ENCODE data around the gene POLDIP2.

DNA sequence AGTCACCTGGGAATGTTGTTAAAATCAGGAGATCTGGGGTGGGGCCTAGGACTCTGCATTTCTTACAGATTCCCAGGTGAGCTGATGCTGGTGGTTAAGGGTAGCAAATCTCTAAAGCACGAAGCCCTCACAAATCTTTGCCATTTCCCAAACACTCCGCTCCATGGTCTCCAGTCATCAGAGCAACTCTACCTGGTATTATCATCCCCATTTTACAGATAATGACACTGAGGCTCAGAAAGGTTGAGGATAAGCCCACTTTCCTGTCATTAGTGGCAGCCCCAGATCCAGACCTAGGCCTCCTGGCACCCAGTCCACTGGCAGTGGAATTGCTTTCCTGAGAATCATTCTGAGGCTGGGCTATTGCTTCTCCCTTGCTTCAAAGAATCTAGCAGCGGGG is 39.9 kb upstream of the POLDIP2 start:
- TF ChIP-seq EZH2 (IDR thresholded peaks at IDR 0.05; ENCODE audit: low read length, missing control alignments) = no peak
- TF ChIP-seq, protein P1, sequence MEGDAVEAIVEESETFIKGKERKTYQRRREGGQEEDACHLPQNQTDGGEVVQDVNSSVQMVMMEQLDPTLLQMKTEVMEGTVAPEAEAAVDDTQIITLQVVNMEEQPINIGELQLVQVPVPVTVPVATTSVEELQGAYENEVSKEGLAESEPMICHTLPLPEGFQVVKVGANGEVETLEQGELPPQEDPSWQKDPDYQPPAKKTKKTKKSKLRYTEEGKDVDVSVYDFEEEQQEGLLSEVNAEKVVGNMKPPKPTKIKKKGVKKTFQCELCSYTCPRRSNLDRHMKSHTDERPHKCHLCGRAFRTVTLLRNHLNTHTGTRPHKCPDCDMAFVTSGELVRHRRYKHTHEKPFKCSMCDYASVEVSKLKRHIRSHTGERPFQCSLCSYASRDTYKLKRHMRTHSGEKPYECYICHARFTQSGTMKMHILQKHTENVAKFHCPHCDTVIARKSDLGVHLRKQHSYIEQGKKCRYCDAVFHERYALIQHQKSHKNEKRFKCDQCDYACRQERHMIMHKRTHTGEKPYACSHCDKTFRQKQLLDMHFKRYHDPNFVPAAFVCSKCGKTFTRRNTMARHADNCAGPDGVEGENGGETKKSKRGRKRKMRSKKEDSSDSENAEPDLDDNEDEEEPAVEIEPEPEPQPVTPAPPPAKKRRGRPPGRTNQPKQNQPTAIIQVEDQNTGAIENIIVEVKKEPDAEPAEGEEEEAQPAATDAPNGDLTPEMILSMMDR (conservative IDR thresholded peaks at IDR 0.05 in 1 of 2, IDR thresholded peaks at IDR 0.05 in 1 of 2; ENCODE audit: low read depth in 1 of 2, low read length in 2 of 2) = no peak

Data from fibroblast of lung (primary cell).